Measurements from ENCODE around the gene IL17D.

Gene IL17D

GRCh38 chr13:20702915-20703779, at the start of gene IL17D:
Gene IL17D (plus strand): TSS chr13:20703699. CDS start chr13:20704002, 303 bp downstream.
- Histone ChIP-seq H3K9me3 (ENCODE audit: low read depth, low read length) (no peaks in the 10 kb centered on the region), H3K9ac (ENCODE audit: insufficient read length) (no peak within 1 kb of the TSS), H3K36me3 (ENCODE audit: insufficient read depth, low read length) (no peaks in the 10 kb centered on the region), H3K4me3 (peak within 1 kb of the TSS; percentile 78), H3K27ac (no peak within 1 kb of the TSS)
- no peak for DNase-seq (ENCODE audit: low read depth, low spot score)
- TF ChIP-seq FOXP2 (optimal IDR thresholded peaks at IDR 0.05; ENCODE audit: control extremely low read depth, extremely low read length, insufficient read depth): no peak
- no peak for TF ChIP-seq EZH2 (IDR thresholded peaks at IDR 0.05)
- TF ChIP-seq POLR2AphosphoS5 (IDR thresholded peaks at IDR 0.05; ENCODE audit: borderline replicate concordance, low read depth, low read length): no peak

GRCh38 chr13:20654156-20654555, 49.3 kb upstream of the IL17D start:
- H3K4me3 ChIP-seq: no peak overlapping the region
- 0 out of 2 replicates have a peak overlapping the region, but pooled peaks have one; percentile 3 for H3K27ac ChIP-seq
- H3K9ac ChIP-seq (ENCODE audit: insufficient read length): no peak overlapping the region
- no peak for DNase-seq (ENCODE audit: low read depth, low spot score)
- H3K36me3 ChIP-seq (ENCODE audit: insufficient read depth, low read length): no peaks in the 10 kb centered on the region
- no peaks in the 10 kb centered on the region for H3K9me3 ChIP-seq (ENCODE audit: low read depth, low read length)
- no peak for TF ChIP-seq EZH2 (IDR thresholded peaks at IDR 0.05)
- TF ChIP-seq FOXP2 (optimal IDR thresholded peaks at IDR 0.05; ENCODE audit: control extremely low read depth, extremely low read length, insufficient read depth): no peak
- TF ChIP-seq POLR2AphosphoS5 (IDR thresholded peaks at IDR 0.05; ENCODE audit: borderline replicate concordance, low read depth, low read length): no peak

- no peaks in the 10 kb centered on the region for H3K9me3 ChIP-seq (ENCODE audit: low read depth, low read length)
- DNase-seq (ENCODE audit: low read depth, low spot score): no peak
Observed at GRCh38 chr13:20658451-20659040, 45.0 kb upstream of the IL17D start.

GRCh38 chr13:20664351-20664750, 39.1 kb upstream of the IL17D start:
- Histone ChIP-seq H3K27ac (no peak overlapping the region), H3K9me3 (ENCODE audit: low read depth, low read length) (no peaks in the 10 kb centered on the region), H3K9ac (ENCODE audit: insufficient read length) (no peak overlapping the region), H3K4me3 (no peak overlapping the region), H3K36me3 (ENCODE audit: insufficient read depth, low read length) (no peaks in the 10 kb centered on the region)
- no peak for TF ChIP-seq POLR2AphosphoS5 (IDR thresholded peaks at IDR 0.05; ENCODE audit: borderline replicate concordance, low read depth, low read length)
- TF ChIP-seq EZH2 (IDR thresholded peaks at IDR 0.05): no peak
- TF ChIP-seq FOXP2 (optimal IDR thresholded peaks at IDR 0.05; ENCODE audit: control extremely low read depth, extremely low read length, insufficient read depth): no peak
- no peak for DNase-seq (ENCODE audit: low read depth, low spot score)

More at GRCh38 chr13:20658451-20659040, 45.0 kb upstream of the IL17D start:
- Histone ChIP-seq H3K36me3 (ENCODE audit: insufficient read depth, low read length) (no peaks in the 10 kb centered on the region), H3K27ac (no peak overlapping the region), H3K4me3 (no peak overlapping the region), H3K9ac (ENCODE audit: insufficient read length) (no peak overlapping the region)
- TF ChIP-seq EZH2 (IDR thresholded peaks at IDR 0.05) (no peak), FOXP2 (optimal IDR thresholded peaks at IDR 0.05; ENCODE audit: control extremely low read depth, extremely low read length, insufficient read depth) (no peak), POLR2AphosphoS5 (IDR thresholded peaks at IDR 0.05; ENCODE audit: borderline replicate concordance, low read depth, low read length) (no peak)

GRCh38 chr13:20666948-20667347, 36.6 kb upstream of the IL17D start:
- TF ChIP-seq EZH2 (IDR thresholded peaks at IDR 0.05): no peak
- TF ChIP-seq FOXP2 (optimal IDR thresholded peaks at IDR 0.05; ENCODE audit: control extremely low read depth, extremely low read length, insufficient read depth): no peak
- no peak for TF ChIP-seq POLR2AphosphoS5 (IDR thresholded peaks at IDR 0.05; ENCODE audit: borderline replicate concordance, low read depth, low read length)
- Histone ChIP-seq H3K27ac (no peak overlapping the region), H3K36me3 (ENCODE audit: insufficient read depth, low read length) (no peaks in the 10 kb centered on the region), H3K9me3 (ENCODE audit: low read depth, low read length) (no peaks in the 10 kb centered on the region), H3K4me3 (no peak overlapping the region), H3K9ac (ENCODE audit: insufficient read length) (no peak overlapping the region)
- no peak for DNase-seq (ENCODE audit: low read depth, low spot score)

- Histone ChIP-seq H3K4me3 (no peak overlapping the region), H3K36me3 (ENCODE audit: insufficient read depth, low read length) (no peaks in the 10 kb centered on the region), H3K27ac (no peak overlapping the region), H3K9ac (ENCODE audit: insufficient read length) (no peak overlapping the region), H3K9me3 (ENCODE audit: low read depth, low read length) (no peaks in the 10 kb centered on the region)
- no peak for TF ChIP-seq FOXP2 (optimal IDR thresholded peaks at IDR 0.05; ENCODE audit: control extremely low read depth, extremely low read length, insufficient read depth)
- no peak for TF ChIP-seq EZH2 (IDR thresholded peaks at IDR 0.05)
- no peak for TF ChIP-seq POLR2AphosphoS5 (IDR thresholded peaks at IDR 0.05; ENCODE audit: borderline replicate concordance, low read depth, low read length)
- no peak for DNase-seq (ENCODE audit: low read depth, low spot score)
Observed at GRCh38 chr13:20667857-20668437, 35.6 kb upstream of the IL17D start.

GRCh38 chr13:20669162-20669561, 34.3 kb upstream of the IL17D start:
- Histone ChIP-seq H3K36me3 (ENCODE audit: insufficient read depth, low read length) (no peaks in the 10 kb centered on the region), H3K9ac (ENCODE audit: insufficient read length) (no peak overlapping the region), H3K9me3 (ENCODE audit: low read depth, low read length) (no peaks in the 10 kb centered on the region), H3K27ac (no peak overlapping the region), H3K4me3 (no peak overlapping the region)
- DNase-seq (ENCODE audit: low read depth, low spot score): no peak
- TF ChIP-seq POLR2AphosphoS5 (IDR thresholded peaks at IDR 0.05; ENCODE audit: borderline replicate concordance, low read depth, low read length) (no peak), FOXP2 (optimal IDR thresholded peaks at IDR 0.05; ENCODE audit: control extremely low read depth, extremely low read length, insufficient read depth) (no peak), EZH2 (IDR thresholded peaks at IDR 0.05) (no peak)

- no peak overlapping the region for H3K27ac ChIP-seq
Observed at GRCh38 chr13:20671789-20672188, 31.7 kb upstream of the IL17D start.

More at GRCh38 chr13:20671789-20672188, 31.7 kb upstream of the IL17D start:
- H3K9me3 ChIP-seq (ENCODE audit: low read depth, low read length): no peaks in the 10 kb centered on the region
- no peak for TF ChIP-seq EZH2 (IDR thresholded peaks at IDR 0.05)
- TF ChIP-seq POLR2AphosphoS5 (IDR thresholded peaks at IDR 0.05; ENCODE audit: borderline replicate concordance, low read depth, low read length): no peak
- no peak for TF ChIP-seq FOXP2 (optimal IDR thresholded peaks at IDR 0.05; ENCODE audit: control extremely low read depth, extremely low read length, insufficient read depth)
- no peak overlapping the region for H3K9ac ChIP-seq (ENCODE audit: insufficient read length)
- no peak overlapping the region for H3K4me3 ChIP-seq
- H3K36me3 ChIP-seq (ENCODE audit: insufficient read depth, low read length): no peaks in the 10 kb centered on the region
- no peak for DNase-seq (ENCODE audit: low read depth, low spot score)
